IPS-NIHi7 (cell line): ENCODE measurements around the gene CBR3.
A peak's percentile ranks its signal among the peaks of the same experiment; 100 is the strongest.

Source experiments
- DNase-seq: peaks from one replicate; pipeline ENCODE4 v3.0.0; 2012; ENCODE audit warnings: mixed read lengths; ENCODE audit errors: extremely low spot score

The CBR3 gene

GRCh38 chr21:36155603-36156338, 20.9 kb downstream of the CBR3 start:
- DNase-seq: no peak

- peak; percentile 99 for DNase-seq
These were observed 21.5 kb downstream of the CBR3 start for GRCh38 chr21:36156339-36156814.

GRCh38 chr21:36156815-36157670, 22.2 kb downstream of the CBR3 start, which contains the start of gene DOP1B:
Gene DOP1B, plus strand, starts transcription at chr21:36156824. Its CDS starts 7,910 bp downstream, at chr21:36164734.
- peak; percentile 47 for DNase-seq

GRCh38 chr21:36159356-36159921, 24.6 kb downstream of the CBR3 start:
- DNase-seq: no peak

- no peak for DNase-seq
These were observed 25.9 kb downstream of the CBR3 start for GRCh38 chr21:36160850-36161178.

GRCh38 chr21:36162631-36163030, 27.8 kb downstream of the CBR3 start:
- no peak for DNase-seq

- DNase-seq: no peak
These were observed 29.2 kb downstream of the CBR3 start for GRCh38 chr21:36163750-36164741.

- no peak for DNase-seq
These were observed 30.5 kb downstream of the CBR3 start for GRCh38 chr21:36165356-36165755.

GRCh38 chr21:36166705-36167104, 31.8 kb downstream of the CBR3 start:
- DNase-seq: no peak

- no peak for DNase-seq
These were observed 32.7 kb downstream of the CBR3 start for GRCh38 chr21:36167541-36167940.

- DNase-seq: no peak
These were observed 34.7 kb downstream of the CBR3 start for GRCh38 chr21:36169470-36170128.

- DNase-seq: no peak
These were observed 35.9 kb downstream of the CBR3 start for GRCh38 chr21:36170823-36171222.

GRCh38 chr21:36171336-36171735, 36.5 kb downstream of the CBR3 start:
- no peak for DNase-seq

GRCh38 chr21:36171741-36172331, 37.0 kb downstream of the CBR3 start:
- DNase-seq: no peak

GRCh38 chr21:36174780-36175179, 39.9 kb downstream of the CBR3 start:
- DNase-seq: no peak

GRCh38 chr21:36175771-36176565, 41.1 kb downstream of the CBR3 start:
- DNase-seq: no peak

- DNase-seq: no peak
These were observed 43.5 kb downstream of the CBR3 start for GRCh38 chr21:36178349-36178748.

- DNase-seq: no peak
These were observed 44.3 kb downstream of the CBR3 start for GRCh38 chr21:36179145-36179544.

- DNase-seq: no peak
These were observed 46.1 kb downstream of the CBR3 start for GRCh38 chr21:36180963-36181362.
